GM21447 (cell line): ENCODE data around the gene NR2F2.

Experiments
- ATAC-seq: cut with Tn5 transposase; IDR thresholded peaks from one replicate; pipeline ENCODE4 v1.9.1; 2021; ENCODE audit not compliant: unreplicated experiment

The NR2F2 gene

DNA sequence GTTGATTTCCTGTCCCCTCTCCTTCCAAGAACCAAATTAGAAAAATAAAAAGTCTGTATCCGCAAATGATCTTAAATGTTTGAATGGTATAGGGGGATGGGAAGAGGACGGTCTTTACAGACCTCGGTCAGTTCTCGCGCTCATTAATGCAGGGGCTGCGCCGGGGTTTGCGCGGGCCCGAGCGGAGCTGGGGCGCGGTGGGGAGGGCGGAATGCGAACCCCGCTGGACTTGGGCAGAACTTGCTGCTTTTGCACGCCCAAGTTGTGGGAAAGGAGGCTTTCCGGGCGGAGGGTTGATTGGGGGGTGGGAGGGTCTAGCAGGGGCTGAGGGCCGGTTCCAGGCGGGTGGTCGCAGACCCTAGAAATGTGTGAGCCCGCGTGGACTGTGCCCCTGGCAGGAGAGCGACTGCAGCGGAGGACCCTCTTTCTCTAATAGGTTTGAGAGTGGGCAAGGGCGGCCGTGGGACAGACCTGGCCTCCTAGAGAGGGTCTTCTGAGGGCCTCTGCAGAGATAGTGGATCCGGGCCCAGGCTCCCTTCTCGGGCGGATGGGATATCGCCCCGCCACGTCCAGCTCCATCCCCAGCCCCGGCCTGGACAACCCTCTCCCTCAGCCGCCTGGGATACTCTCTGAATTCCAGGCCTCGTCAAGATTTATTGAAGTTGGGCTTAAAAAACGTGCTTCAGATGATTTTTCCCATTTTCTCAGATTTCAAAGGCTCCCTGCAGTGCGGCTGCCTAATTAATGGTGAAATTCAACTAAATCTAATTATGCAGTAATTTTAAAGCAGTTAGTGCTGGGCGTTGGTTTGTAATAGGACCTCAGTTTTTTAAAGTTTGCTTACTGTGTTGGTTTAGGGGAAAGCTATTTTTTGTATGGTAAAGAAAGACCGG is 11.3 kb downstream of the NR2F2 start:
- ATAC-seq, result no peak

DNA sequence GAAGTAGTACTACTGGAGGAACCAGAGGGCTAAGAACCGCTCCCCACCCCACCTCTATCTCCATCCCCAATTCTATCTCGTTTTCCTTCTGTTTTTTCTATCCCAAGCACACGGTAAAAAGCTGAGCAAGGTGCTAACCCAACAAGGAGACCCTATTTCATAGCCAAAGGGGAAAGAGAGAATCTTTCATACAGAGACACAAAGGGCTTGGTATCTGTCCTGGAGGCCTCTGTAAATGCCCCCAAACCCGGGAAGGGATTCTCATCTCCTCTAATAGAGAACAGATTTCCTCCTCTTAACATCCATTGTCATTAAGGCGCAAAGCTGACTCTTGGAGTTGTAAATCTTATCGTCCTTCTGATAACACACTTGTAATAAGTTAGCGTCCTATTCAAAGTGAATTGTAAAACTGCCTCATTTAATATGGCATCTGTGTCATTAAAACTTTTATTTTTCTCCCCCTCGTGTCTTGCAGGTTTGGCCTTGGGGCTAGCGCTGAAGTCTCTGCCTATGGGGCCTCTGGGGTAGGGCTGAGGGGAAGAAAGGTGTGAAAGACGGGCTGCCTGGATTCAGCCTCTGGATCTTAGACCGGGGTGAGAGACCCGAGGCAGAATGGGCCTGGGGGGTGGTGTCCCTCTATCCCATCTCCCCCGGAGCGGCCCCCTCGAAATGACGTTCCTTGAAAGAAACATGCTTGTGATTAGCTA is 12.1 kb downstream of the NR2F2 start:
- ATAC-seq, result no peak

DNA sequence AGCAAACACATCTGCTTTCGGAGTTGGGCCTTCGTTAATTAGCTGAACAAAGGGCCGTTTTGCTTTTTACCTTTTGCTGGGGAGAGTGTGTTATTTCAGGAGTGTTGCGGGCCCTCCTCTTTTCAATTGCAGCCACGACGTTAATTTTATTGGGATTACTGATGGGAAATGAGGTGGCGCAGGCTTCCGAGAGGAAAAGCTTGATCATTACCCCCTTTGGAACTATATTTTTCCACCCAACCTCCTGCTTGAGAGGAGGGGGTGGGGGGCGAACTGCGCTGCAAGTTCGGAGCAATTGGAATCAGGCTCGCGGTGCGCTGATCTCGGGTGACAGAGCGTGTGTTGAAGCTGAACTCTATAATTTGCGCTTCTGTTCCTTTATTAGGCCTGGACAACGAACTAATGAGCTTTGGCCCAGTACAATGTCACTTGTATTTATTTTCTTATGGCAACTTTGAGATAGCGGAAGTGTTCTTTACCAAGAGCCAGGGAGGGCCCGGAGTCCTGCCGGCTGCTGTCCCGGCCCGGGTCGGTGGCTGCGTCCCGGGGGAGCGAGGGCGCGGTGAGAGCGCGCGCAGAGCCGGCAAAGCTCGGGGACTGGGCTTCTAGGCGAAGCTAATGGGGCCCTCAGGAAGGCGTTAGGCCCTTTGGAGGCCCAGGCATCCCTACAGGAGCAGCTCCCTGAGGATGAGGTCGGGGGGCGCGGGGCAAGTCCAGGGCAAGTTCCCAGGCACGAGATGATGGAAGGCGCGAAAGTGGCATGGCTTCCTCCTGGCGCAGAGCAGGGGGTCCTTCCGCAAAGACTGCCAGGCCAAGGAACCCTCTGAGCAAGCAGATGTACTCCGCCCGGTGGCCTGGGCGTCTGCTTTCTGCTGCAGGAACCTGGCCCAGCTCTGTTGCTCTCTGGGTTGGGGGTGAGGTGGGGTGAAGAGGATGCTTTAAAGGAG is 12.9 kb downstream of the NR2F2 start:
- no peak for ATAC-seq

DNA sequence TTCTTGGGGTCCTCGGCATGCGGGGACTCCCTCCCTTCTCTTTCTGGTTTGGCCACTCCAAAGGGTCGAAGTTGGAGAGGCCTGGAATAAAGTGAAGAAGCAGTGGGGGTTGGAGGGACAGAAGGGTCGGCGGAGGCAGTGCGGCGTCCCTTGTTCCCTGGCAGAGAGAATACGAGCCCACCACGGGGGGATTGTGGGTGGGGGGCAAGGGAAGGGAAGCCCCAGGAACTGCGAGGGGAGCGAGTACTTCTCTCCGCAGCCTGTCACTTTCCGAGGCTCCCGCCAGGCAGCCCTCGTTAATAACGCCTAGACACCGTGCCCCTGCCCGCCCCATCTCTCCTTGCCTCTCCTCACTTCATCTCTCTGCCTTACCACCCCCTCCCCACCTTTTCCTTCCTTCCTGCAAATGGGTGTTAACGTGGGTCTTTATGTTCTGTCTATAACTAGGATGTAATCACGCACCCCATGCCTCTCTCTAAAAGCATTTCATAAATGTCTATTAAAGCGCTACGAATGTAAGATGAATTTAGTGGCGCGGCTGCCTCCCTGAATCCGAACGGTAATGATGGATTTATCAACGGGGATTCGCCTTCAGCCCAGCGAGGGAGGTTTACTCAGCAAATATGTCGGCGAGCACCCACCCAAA is 13.7 kb downstream of the NR2F2 start:
- ATAC-seq, result no peak

DNA sequence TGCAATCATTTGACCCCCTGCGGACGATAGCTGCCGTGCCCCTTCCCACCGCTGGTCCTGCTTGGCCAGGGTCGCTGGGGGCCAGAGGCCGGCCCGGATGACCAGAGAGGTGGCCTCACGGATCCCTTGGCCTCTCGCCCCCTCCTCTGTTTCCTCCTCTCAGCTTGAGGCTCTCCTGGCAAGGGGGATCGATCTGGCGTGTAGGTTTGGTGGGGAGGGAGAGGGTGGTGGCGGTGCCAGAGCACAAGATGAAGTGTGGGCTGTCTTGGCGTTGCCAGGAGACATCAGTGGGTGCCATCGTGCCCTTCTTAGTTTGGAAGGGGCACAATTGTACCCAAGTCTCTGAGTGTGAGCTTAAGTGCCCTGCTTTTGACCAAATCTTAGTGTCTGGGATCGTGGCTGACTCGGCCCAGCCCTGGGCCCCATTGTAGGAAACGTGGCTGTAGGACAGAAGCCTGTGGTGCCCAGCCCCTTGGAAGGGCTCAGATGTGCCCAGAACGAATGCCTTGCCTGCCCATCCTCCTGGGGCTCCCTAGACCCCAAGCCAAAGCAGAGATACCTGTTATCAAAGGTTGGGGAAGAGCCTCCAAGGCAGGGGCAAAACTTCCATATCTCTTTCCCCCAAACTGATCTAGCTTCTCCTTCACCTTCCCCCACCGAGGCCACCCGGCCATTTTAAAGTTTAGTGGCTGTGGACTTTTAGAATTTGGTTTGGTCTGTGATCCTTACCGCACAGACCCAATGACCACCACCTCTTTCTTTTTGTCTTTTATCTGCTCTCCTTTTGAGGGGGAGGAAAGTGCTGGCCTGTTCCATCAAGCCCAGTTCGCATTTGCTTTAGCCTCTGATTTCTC is 14.4 kb downstream of the NR2F2 start:
- ATAC-seq, result no peak

DNA sequence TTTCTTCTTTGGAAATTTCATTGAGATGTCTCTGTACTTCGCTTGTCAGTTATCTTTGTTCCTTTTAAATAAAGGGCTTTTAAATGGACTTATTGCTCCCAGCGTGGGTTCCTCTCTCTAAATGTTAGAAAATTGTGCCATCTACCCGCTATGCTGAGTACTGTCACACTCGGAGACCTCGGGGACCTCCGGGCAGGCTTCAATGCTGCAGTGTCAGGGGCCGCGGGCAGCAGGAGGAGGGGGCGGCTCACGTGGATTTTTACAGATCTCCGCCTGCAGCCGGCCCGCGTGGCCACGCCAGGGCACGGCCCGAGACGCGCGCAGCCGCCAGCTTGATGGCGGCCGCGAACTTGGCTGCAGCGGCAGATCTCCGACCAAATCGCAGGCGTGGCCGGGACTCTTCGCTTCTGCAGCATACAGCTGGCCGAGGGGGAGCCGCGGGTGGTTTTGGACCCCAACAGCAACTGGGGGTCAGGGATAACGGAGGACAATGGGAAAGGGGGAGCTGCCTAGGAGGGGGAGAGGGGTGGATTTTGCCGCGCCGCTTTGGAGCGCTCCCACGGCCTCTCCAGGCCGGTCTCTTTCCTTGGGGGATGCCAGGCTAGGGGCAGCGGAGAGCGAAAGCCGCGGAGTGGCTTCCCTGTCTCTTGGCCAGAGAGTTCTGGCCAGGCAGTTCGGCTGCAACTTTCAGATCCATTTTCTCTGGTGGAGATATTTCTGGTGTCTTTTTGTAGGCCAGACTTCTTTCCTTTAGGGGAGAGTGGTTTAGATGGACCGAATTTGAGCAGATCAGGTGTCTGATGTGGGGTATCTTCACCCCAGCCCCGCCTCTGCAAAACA is 15.3 kb downstream of the NR2F2 start:
- ATAC-seq, result no peak

DNA sequence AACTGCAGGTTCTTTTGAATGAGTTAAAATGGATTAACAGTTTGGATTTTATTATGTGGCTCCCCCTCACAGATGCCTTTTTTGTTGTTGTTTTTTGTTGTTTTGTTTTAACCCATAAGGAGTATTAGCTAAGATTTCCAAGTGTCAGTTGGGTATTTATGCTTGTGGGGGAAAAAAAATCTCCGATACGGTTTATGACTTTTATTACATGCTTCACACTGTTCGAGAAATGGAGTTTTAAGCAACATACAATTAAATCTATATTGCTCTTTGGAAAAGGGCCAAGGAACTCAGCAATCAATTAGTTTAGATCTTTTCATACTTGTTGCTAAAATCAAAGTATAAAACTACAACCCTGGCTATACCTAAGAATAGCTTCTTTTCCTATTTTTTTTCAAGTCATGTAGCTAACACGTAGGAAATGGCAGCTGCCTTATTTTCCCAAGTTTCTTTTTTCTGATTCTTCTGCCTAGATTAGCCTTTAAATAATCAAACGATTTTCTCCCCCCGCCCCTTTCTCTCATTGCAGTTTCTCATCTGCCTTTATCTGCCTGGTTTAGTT is 16.0 kb downstream of the NR2F2 start:
- ATAC-seq, result no peak

DNA sequence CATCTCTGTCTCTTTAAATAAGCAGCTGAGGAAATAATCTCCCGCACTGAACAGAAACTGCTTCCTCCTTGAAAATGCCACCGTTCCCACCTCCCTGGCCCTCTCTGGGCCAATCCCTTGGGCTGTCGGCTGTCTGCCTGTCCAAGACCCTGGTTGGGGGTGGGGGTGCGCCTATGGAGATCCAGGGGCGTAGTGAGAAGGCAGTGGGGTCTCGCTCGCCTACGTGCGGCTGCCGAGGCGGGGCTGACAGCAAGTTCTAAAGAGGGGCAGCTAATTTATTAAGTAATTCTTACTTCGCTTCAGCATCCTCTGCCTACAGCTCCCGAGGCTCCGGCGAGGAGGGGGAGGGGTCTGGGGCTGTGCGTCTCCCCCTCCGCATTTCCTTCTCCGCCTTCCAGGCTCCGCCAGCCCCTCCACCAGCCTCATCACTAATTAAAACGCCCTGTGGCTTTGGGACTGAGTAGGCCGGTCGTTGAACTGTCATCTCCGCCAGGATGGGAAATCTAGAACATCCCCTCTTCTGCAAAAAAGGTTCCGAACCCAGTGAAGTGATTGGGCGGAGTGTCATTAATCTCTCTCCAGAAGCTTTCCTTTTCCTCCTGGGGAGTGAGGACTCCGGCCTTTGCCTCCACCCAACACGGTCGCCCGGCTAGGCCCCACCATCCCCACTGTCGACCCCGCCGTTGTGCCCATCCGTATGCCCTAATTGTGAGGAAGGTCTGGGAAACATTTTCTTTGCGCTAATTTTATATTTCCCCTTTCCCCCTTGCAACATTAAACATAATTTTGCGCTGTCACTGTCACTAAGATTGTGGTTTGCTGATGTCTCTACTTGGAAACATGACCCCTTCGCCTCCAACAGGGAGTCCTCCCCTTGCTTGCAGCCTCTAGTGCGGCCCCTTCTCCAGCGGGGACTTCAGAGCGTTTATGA is 16.9 kb downstream of the NR2F2 start:
- no peak for ATAC-seq

GRCh38 chr15:96348112-96349027 is 17.9 kb downstream of the NR2F2 start:
- ATAC-seq, result no peak

- ATAC-seq, result no peak
Measured at GRCh38 chr15:96349034-96349856, 18.7 kb downstream of the NR2F2 start.

DNA sequence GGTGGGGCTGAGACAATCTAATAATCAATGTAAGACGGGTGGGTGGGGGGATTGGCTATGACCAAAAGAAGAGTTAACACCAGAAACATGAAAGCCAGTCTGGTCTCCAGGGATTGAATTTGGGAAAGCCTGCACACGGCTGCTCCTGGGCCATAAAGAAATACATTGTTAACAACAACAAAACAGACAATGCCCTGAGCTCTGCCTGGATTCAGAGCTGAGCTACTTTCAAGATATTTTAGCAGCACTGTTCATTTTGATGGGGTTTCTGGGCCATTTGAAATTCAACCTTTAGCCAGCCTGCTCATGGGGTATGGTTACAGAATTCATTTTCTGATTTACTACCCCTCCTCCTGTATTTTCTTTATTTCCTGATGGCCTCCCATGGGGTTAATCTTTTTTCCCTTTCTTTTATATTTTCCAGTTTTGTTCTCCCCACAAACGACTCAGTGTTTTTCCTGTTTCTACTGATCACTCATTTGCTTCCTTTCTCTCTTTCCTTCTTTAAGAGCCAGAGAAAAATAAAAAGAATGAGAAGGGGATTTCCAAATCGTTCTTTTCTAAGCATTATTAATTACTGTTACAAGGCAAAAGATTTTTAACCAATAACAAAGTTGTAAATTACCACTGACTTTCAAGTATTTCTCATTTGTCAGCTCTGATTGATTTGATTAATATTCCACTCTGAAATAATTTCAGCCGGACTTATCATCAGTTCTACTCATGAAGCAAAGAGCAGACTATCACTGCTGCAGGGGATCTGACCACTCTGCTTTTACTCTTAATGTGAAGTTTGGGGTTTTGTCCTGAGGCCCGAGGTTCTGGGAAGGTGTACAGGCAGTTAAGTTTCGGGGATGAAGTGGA is 19.6 kb downstream of the NR2F2 start:
- no peak for ATAC-seq

GRCh38 chr15:96350934-96351724 is 20.6 kb downstream of the NR2F2 start:
- no peak for ATAC-seq

- no peak for ATAC-seq
Measured at GRCh38 chr15:96351761-96352603, 21.5 kb downstream of the NR2F2 start.
